H1 (cell line): ENCODE results near the gene MAN1C1. TPM values are rescaled to one million over a fixed set of nuclear protein-coding genes. Genes with fewer than 3 reads are reported as not detected.

ENCODE experiments used
- BCL11A ChIP-seq, 2 experiments: IDR thresholded peaks; one replicate each; pipeline ENCODE4 v1.6.1; 2011; ENCODE audit warnings: low read depth in 2 of 2, low read length in 2 of 2, mild to moderate bottlenecking in 2 of 2
- MAX ChIP-seq: IDR thresholded peaks from 2 replicates; pipeline ENCODE4 v1.6.1; 2012; ENCODE audit warnings: inconsistent platforms
- SIRT6 ChIP-seq: IDR thresholded peaks from one replicate; pipeline ENCODE4 v1.7.1; 2012; ENCODE audit warnings: low read length, inconsistent platforms
- SP2 ChIP-seq: IDR thresholded peaks from 2 replicates; pipeline ENCODE4 v1.6.1; 2012; ENCODE audit warnings: mild to moderate bottlenecking, low read length, inconsistent platforms
- SUZ12 ChIP-seq: fragments of 200-600 bp; sonication (generic); IDR thresholded peaks from 2 replicates; pipeline ENCODE4 v1.6.1; 2012; ENCODE audit warnings: mild to moderate bottlenecking, inconsistent platforms, low read length, moderate library complexity, mixed read lengths
- TEAD4 ChIP-seq: IDR thresholded peaks from 2 replicates; pipeline ENCODE4 v1.6.1; 2012; ENCODE audit warnings: low read depth, low read length, inconsistent platforms, mixed read lengths
- polyA plus RNA-seq, 7 experiments: library from polyadenylated mRNA; depleted of rRNA in 3 of 7; stranded (reverse) in 5 of 7; unstranded in 2 of 7; fragments of >200 nt in 5 of 7; fragments of 200-250 nt in 2 of 7; gene quantifications; 1 replicate in 5 of 7; 2 replicates in 1 of 7; 4 replicates in 1 of 7; pipeline versions ENCODE4 v1.2.1 to v1.2.3, GENCODE V29; 2011 to 2013; ENCODE audit warnings: missing spikeins in 2 of 7, mixed read lengths in 2 of 7
- total RNA-seq: library from RNA; stranded (reverse); fragmentation: NEBNext Ultra II Directional; extraction: Animal tissue kit (Norgen Biotek cat#: 25700); gene quantifications from 2 replicates; pipeline ENCODE4 v1.2.1, GENCODE V29; 2021

Gene MAN1C1
- total and polyA plus RNA-seq, 2 of the 8 experiments (the other 6 are each of a cell fraction or from before 2014, with no cell fraction given) = 7.8 to 15.2 TPM

GRCh38 chr1:25623007-25623406, 6.4 kb downstream of the MAN1C1 start (continued):
- TF ChIP-seq BCL11A (IDR thresholded peaks at IDR 0.05; ENCODE audit: low read depth in 2 of 2, low read length in 2 of 2) (no peak), SUZ12 (no peak), SIRT6 (no peak), MAX (no peak), TEAD4 (no peak), SP2 (no peak)
- TF ChIP-seq, all 59 proteins: peak for 0
